ENCODE results near the gene CTNND2.

Gene CTNND2

GRCh38 chr5:11518676-11519075, 385.6 kb downstream of the CTNND2 start:
- DNase-seq = no peak

GRCh38 chr5:11514705-11515432, 389.4 kb downstream of the CTNND2 start:
- no peak for DNase-seq

- no peak for DNase-seq
Observed at GRCh38 chr5:11511878-11512277, 392.4 kb downstream of the CTNND2 start.

GRCh38 chr5:11510889-11511288, 393.4 kb downstream of the CTNND2 start:
- DNase-seq = no peak

- DNase-seq = no peak
Observed at GRCh38 chr5:11509793-11510192, 394.5 kb downstream of the CTNND2 start.

- DNase-seq = no peak
Observed at GRCh38 chr5:11507156-11507910, 396.9 kb downstream of the CTNND2 start.

GRCh38 chr5:11504886-11505193, 399.4 kb downstream of the CTNND2 start:
- no peak for DNase-seq

GRCh38 chr5:11504065-11504885, 400.0 kb downstream of the CTNND2 start:
- no peak for DNase-seq

- DNase-seq = no peak
Observed at GRCh38 chr5:11502783-11503182, 401.5 kb downstream of the CTNND2 start.

GRCh38 chr5:11497651-11498050, 406.6 kb downstream of the CTNND2 start:
- DNase-seq = no peak

GRCh38 chr5:11496137-11496719, 408.0 kb downstream of the CTNND2 start:
- DNase-seq = no peak

GRCh38 chr5:11494340-11494739, 409.9 kb downstream of the CTNND2 start:
- DNase-seq = no peak

GRCh38 chr5:11491404-11492075, 412.7 kb downstream of the CTNND2 start:
- no peak for DNase-seq

GRCh38 chr5:11483630-11484029, 420.6 kb downstream of the CTNND2 start:
- no peak for DNase-seq

GRCh38 chr5:11482011-11482410, 422.2 kb downstream of the CTNND2 start:
- DNase-seq = no peak

GRCh38 chr5:11477786-11478185, 426.5 kb downstream of the CTNND2 start:
- DNase-seq = no peak

GRCh38 chr5:11476866-11477265, 427.4 kb downstream of the CTNND2 start:
- no peak for DNase-seq

GRCh38 chr5:11468334-11469039, 435.8 kb downstream of the CTNND2 start:
- no peak for DNase-seq

GRCh38 chr5:11467588-11467987, 436.7 kb downstream of the CTNND2 start:
- DNase-seq = no peak

- DNase-seq = no peak
Observed at GRCh38 chr5:11459716-11460115, 444.5 kb downstream of the CTNND2 start.

GRCh38 chr5:11455505-11455904, 448.7 kb downstream of the CTNND2 start:
- DNase-seq = no peak

- no peak for DNase-seq
Observed at GRCh38 chr5:11452852-11453251, 451.4 kb downstream of the CTNND2 start.

All from stimulated activated CD4-positive, alpha-beta T cell treated with anti-CD3 and anti-CD28 coated beads, Interleukin-2, amount 100 ng/mL, for 24 hours (primary cell).